IMR-90 (cell line): ENCODE measurements around the gene C10orf95. TPM values are rescaled to one million over a fixed set of nuclear protein-coding genes. Genes with fewer than 3 reads are reported as not detected.

Source experiments
- ATAC-seq: fragments of 200-7000 bp; cut with Tn5 transposase; 2 replicates; pipeline ENCODE4 v1.9.1; 2020; ENCODE audit warnings: low read depth, mild to moderate bottlenecking, moderate library complexity
- BruUV-seq: library from RNA; stranded (reverse); fragments of 400-500 nt; replicated peaks from 2 replicates; lab custom pipeline; 2021; lab: Mats Ljungman, UMichigan
- CTCF ChIA-PET: fragments of 300-600 bp; formaldehyde crosslinking; extraction: SDS; loops from one replicate; lab custom pipeline; 2021; ENCODE audit warnings: antibody characterized with exemption; lab: Yijun Ruan, JAX
- POLR2A ChIA-PET: fragments of 300-600 bp; sonication (Branson Sonifier 250); formaldehyde crosslinking; loops from one replicate; lab custom pipeline; 2022; ENCODE audit warnings: antibody characterized with exemption; ENCODE audit not compliant: unreplicated experiment; lab: Charles Lee
- DNase-seq: peaks from one replicate; pipeline ENCODE4 v3.0.0; 2013
- H2AFZ ChIP-seq: replicated peaks from 2 replicates; pipeline ENCODE3; 2013; ENCODE audit warnings: low read length, mild to moderate bottlenecking; ENCODE audit not compliant: poor library complexity
- H2AK5ac ChIP-seq: 2 replicates; pipeline ENCODE4 v1.6.1; 2013; ENCODE audit warnings: low read depth, low read length, inconsistent platforms
- H2AK9ac ChIP-seq: replicated peaks from 2 replicates; pipeline ENCODE3; 2013; ENCODE audit warnings: mild to moderate bottlenecking, low read depth, low read length, moderate library complexity; ENCODE audit not compliant: poor library complexity
- H2BK120ac ChIP-seq: 2 replicates; pipeline ENCODE4 v1.6.1; 2013; ENCODE audit warnings: low read depth, low read length, inconsistent platforms
- H2BK15ac ChIP-seq: 3 replicates; pipeline ENCODE4 v1.6.1; 2013; ENCODE audit warnings: low read depth, low read length, inconsistent platforms
- H2BK20ac ChIP-seq: 2 replicates; pipeline ENCODE4 v1.6.1; 2013; ENCODE audit warnings: low read depth, mild to moderate bottlenecking, inconsistent platforms, low read length, moderate library complexity
- H2BK5ac ChIP-seq: 2 replicates; pipeline ENCODE4 v1.6.1; 2013; ENCODE audit warnings: mild to moderate bottlenecking, low read depth, low read length, inconsistent platforms; ENCODE audit not compliant: poor library complexity, severe bottlenecking
- H3K14ac ChIP-seq: replicated peaks from 2 replicates; pipeline ENCODE4 v1.6.1; 2013; ENCODE audit warnings: low read depth, low read length, inconsistent platforms
- H3K18ac ChIP-seq: 2 replicates; pipeline ENCODE4 v1.6.1; 2013; ENCODE audit warnings: low read depth, low read length, control low read depth
- H3K23ac ChIP-seq: 2 replicates; pipeline ENCODE4 v1.6.1; 2013; ENCODE audit warnings: low read depth, low read length, inconsistent platforms
- H3K27ac ChIP-seq: 2 replicates; pipeline ENCODE4 v1.5.1; 2013; ENCODE audit warnings: mild to moderate bottlenecking, control low read depth, low read length; ENCODE audit not compliant: insufficient read depth
- H3K27me3 ChIP-seq: 2 replicates; pipeline ENCODE4 v1.6.1; 2013; ENCODE audit warnings: low read length; ENCODE audit not compliant: control insufficient read depth, insufficient read depth
- H3K36me3 ChIP-seq: 2 replicates; pipeline ENCODE4 v1.6.1; 2013; ENCODE audit warnings: low read length, mixed read lengths; ENCODE audit not compliant: control insufficient read depth, insufficient read depth
- H3K4ac ChIP-seq: 2 replicates; pipeline ENCODE4 v1.6.1; 2013; ENCODE audit warnings: low read depth, low read length, inconsistent platforms
- H3K4me1 ChIP-seq: 2 replicates; pipeline ENCODE4 v1.6.1; 2013; ENCODE audit warnings: low read length, mixed read lengths; ENCODE audit not compliant: control insufficient read depth, insufficient read depth
- H3K4me2 ChIP-seq: 2 replicates; pipeline ENCODE4 v1.6.1; 2013; ENCODE audit warnings: low read depth, mild to moderate bottlenecking, control low read depth, low read length, moderate library complexity
- H3K4me3 ChIP-seq: 2 replicates; pipeline ENCODE4 v1.5.1; 2013; ENCODE audit warnings: low read depth, mild to moderate bottlenecking, control low read depth, low read length, moderate library complexity; ENCODE audit not compliant: insufficient read depth
- H3K56ac ChIP-seq: 2 replicates; pipeline ENCODE4 v1.6.1; 2013; ENCODE audit warnings: low read length, inconsistent platforms; ENCODE audit not compliant: insufficient read depth; ENCODE audit errors: extremely low read depth
- H3K79me1 ChIP-seq, 2 experiments: 2 replicates each; pipeline ENCODE4 v1.6.1; 2013; ENCODE audit warnings: low read length in 2 of 2, inconsistent platforms in 1 of 2, low read depth in 1 of 2
- H3K9ac ChIP-seq: 2 replicates; pipeline ENCODE4 v1.6.1; 2013; ENCODE audit warnings: low read depth, low read length, control low read depth
- H3K9me1 ChIP-seq: 2 replicates; pipeline ENCODE4 v1.6.1; 2013; ENCODE audit warnings: low read length, inconsistent platforms; ENCODE audit not compliant: insufficient read depth
- H3K9me3 ChIP-seq: 2 replicates; pipeline ENCODE4 v1.6.1; 2013; ENCODE audit warnings: low read length; ENCODE audit not compliant: control insufficient read depth, insufficient read depth
- H4K20me1 ChIP-seq: 2 replicates; pipeline ENCODE4 v1.6.1; 2013; ENCODE audit warnings: low read length, inconsistent platforms; ENCODE audit not compliant: insufficient read depth
- H4K5ac ChIP-seq: 2 replicates; pipeline ENCODE4 v1.6.1; 2013; ENCODE audit warnings: mild to moderate bottlenecking, low read depth, low read length, control low read depth
- H4K8ac ChIP-seq, 2 experiments: 2 replicates each; pipeline ENCODE4 v1.6.1; 2013; ENCODE audit warnings: low read depth in 2 of 2, low read length in 2 of 2, control low read depth in 1 of 2, inconsistent platforms in 1 of 2
- H4K91ac ChIP-seq: 2 replicates; pipeline ENCODE4 v1.6.1; 2013; ENCODE audit warnings: low read depth, low read length, inconsistent platforms; ENCODE audit not compliant: insufficient read depth
- CTCF ChIP-seq: conservative IDR thresholded peaks from 2 replicates; pipeline ENCODE4 v1.5.1; 2012; ENCODE audit warnings: mild to moderate bottlenecking, low read depth, low read length, improper control_type of control experiment
- RAD21 ChIP-seq: IDR thresholded peaks from 2 replicates; pipeline ENCODE4 v1.6.1; 2012; ENCODE audit warnings: low read length, improper control_type of control experiment
- RFX5 ChIP-seq: IDR thresholded peaks from 2 replicates; pipeline ENCODE4 v1.8.0; 2012; ENCODE audit warnings: low read depth, mild to moderate bottlenecking, low read length, moderate library complexity
- WGBS, 2 experiments: methylation state at CpG; one replicate each; pipeline versions ENCODE4 v1.1.5 to v1.1.7; 2013; ENCODE audit warnings: missing lambda C conversion rate in 2 of 2; ENCODE audit not compliant: insufficient read length in 1 of 2; ENCODE audit errors: extremely low coverage in 2 of 2; 5-methylcytosine and 5-hydroxymethylcytosine counted together
- dilution Hi-C: fragments of 300-500 bp; cut with HindIII; formaldehyde crosslinking; loops from one replicate; pipeline ENCODE4 v1.14.3; 2018; ENCODE audit warnings: low sequenced_read_pairs; ENCODE audit not compliant: unreplicated experiment
- in situ Hi-C: fragments of 300-500 bp; cut with MboI; formaldehyde crosslinking; loops from 3 replicates; pipeline ENCODE4 v1.14.3; 2019; ENCODE audit warnings: low sequenced_read_pairs, inconsistent platforms, mixed read lengths
- intact Hi-C: fragments of 100-400 bp; cut with micrococcal nuclease; formaldehyde crosslinking; loops from 2 replicates; pipeline ENCODE4 v1.10.0; 2022
- polyA plus RNA-seq, 3 experiments: library from polyadenylated mRNA; depleted of rRNA; stranded (reverse); fragments of >200 nt; gene quantifications; 2 replicates each; pipeline ENCODE4 v1.2.3, GENCODE V29; 2012; ENCODE audit warnings: low replicate concordance in 1 of 3
- total RNA-seq: library from RNA; depleted of rRNA; stranded (reverse); fragments of >200 nt; gene quantifications from 2 replicates; pipeline ENCODE4 v1.2.3, GENCODE V29; 2012

Gene C10orf95
- total and polyA plus RNA-seq, 2 of the 4 experiments (the other 2 are of a cell fraction): not detected

GRCh38 chr10:102437515-102437914 is 13.8 kb downstream of the C10orf95 start:
- DNase-seq: no peak
- in situ Hi-C loops: no loop called here
- CTCF ChIA-PET: no interaction called here
- intact Hi-C loops: no loop called here
- no TSS peak for BruUV-seq
- no peaks in the 10 kb centered on the region for H3K9me3 ChIP-seq
- no peaks in the 10 kb centered on the region for H4K20me1 ChIP-seq
- no peak overlapping the region for H2AK5ac ChIP-seq
- peaks cover 3% of the 10 kb centered on the region for H3K27me3 ChIP-seq
- no peak overlapping the region for H3K27ac ChIP-seq
- H3K4me1 ChIP-seq: peaks cover 10% of the 10 kb centered on the region
- dilution Hi-C loops: no loop called here
- no peak for TF ChIP-seq RFX5
- no peak for TF ChIP-seq RAD21
- TF ChIP-seq CTCF: no peak
- H2AK9ac ChIP-seq: no peak overlapping the region
- no peak overlapping the region for H2BK5ac ChIP-seq
- H2BK120ac ChIP-seq: no peak overlapping the region
- no peak overlapping the region for H3K14ac ChIP-seq
- H3K18ac ChIP-seq: no peak overlapping the region
- H3K56ac ChIP-seq: no peak overlapping the region
- POLR2A ChIA-PET: no interaction called here
- no CpG with 5 or more reads among the region's 3 CpGs for WGBS, 2 experiments
- H3K4ac ChIP-seq: no peak overlapping the region
- no peak overlapping the region for H2BK20ac ChIP-seq
- H3K9ac ChIP-seq: no peak overlapping the region
- no peak overlapping the region for H2BK15ac ChIP-seq
- H3K4me2 ChIP-seq: no peak overlapping the region
- no peak overlapping the region for H3K23ac ChIP-seq
- H4K5ac ChIP-seq: no peak overlapping the region
- H3K9me1 ChIP-seq: peaks cover 5% of the 10 kb centered on the region; the same call in 1 of the 2 replicates
- no peaks in the 10 kb centered on the region for H3K36me3 ChIP-seq
- no peak overlapping the region for H4K8ac ChIP-seq
- ATAC-seq: no peak
- H2AFZ ChIP-seq: no peak overlapping the region
- H3K4me3 ChIP-seq: no peak overlapping the region
- H3K79me1 ChIP-seq: no peaks in the 10 kb centered on the region
- H4K91ac ChIP-seq: no peak overlapping the region
